ENCODE data around the gene SFRP2. TPM values are rescaled to one million over a fixed set of nuclear protein-coding genes. Genes with fewer than 3 reads are reported as not detected.
A peak's percentile ranks its signal among the peaks of the same experiment; 100 is the strongest.

The SFRP2 gene
- total RNA-seq, 1 experiment from 2014 or later = not detected

GRCh38 chr4:153750197-153750817, 38.6 kb downstream of the SFRP2 start:
- H3K27me3 Mint-ChIP-seq (ENCODE audit: unreplicated experiment) = no peaks in the 10 kb centered on the region

GRCh38 chr4:153748378-153748777, 40.5 kb downstream of the SFRP2 start:
- Mint-ChIP-seq H3K4me3 (ENCODE audit: low read depth, unreplicated experiment) (no peak overlapping the region), H3K9me3 (ENCODE audit: low read depth, unreplicated experiment) (no peaks in the 10 kb centered on the region), H3K4me1 (ENCODE audit: low read depth, unreplicated experiment) (no peaks in the 10 kb centered on the region), H3K27ac (ENCODE audit: unreplicated experiment) (no peak overlapping the region), H3K36me3 (ENCODE audit: insufficient read depth, unreplicated experiment) (no peaks in the 10 kb centered on the region), H3K27me3 (ENCODE audit: unreplicated experiment) (no peaks in the 10 kb centered on the region)
- intact Hi-C loops (cut with micrococcal nuclease; ENCODE audit: unreplicated experiment) = no loop called here
- no peak for TF ChIP-seq CTCF (IDR thresholded peaks at IDR 0.05; ENCODE audit: unreplicated experiment)
- CTCF ChIA-PET = no interaction called here
- peak; percentile 38 for DNase-seq
- no TSS peak for BruUV-seq (replicated peaks)

More at GRCh38 chr4:153750197-153750817, 38.6 kb downstream of the SFRP2 start:
- peak; percentile 52 for TF ChIP-seq CTCF (IDR thresholded peaks at IDR 0.05; ENCODE audit: unreplicated experiment)
- no peaks in the 10 kb centered on the region for H3K4me1 Mint-ChIP-seq (ENCODE audit: low read depth, unreplicated experiment)
- no peaks in the 10 kb centered on the region for H3K36me3 Mint-ChIP-seq (ENCODE audit: insufficient read depth, unreplicated experiment)
- no peak overlapping the region for H3K27ac Mint-ChIP-seq (ENCODE audit: unreplicated experiment)
- peak; percentile 78 for DNase-seq
- no TSS peak for BruUV-seq (replicated peaks)
- H3K9me3 Mint-ChIP-seq (ENCODE audit: low read depth, unreplicated experiment) = no peaks in the 10 kb centered on the region
- no peak overlapping the region for H3K4me3 Mint-ChIP-seq (ENCODE audit: low read depth, unreplicated experiment)
- intact Hi-C loops (cut with micrococcal nuclease; ENCODE audit: unreplicated experiment) = loop anchor here (1.0 kb wide), 1 partner anchor 116 kb away; no protein-coding TSS in a partner anchor
- CTCF ChIA-PET = interaction anchor here (0.8 to 1.5 kb wide), 3 partner anchors 107 to 155 kb away, joined by 4 to 9 read pairs (median 4); no protein-coding TSS in a partner anchor

- BruUV-seq (replicated peaks) = no TSS peak
- no peak overlapping the region for H3K27ac Mint-ChIP-seq (ENCODE audit: unreplicated experiment)
- H3K4me1 Mint-ChIP-seq (ENCODE audit: low read depth, unreplicated experiment) = no peaks in the 10 kb centered on the region
- DNase-seq = no peak
- intact Hi-C loops (cut with micrococcal nuclease; ENCODE audit: unreplicated experiment) = no loop called here
- no peaks in the 10 kb centered on the region for H3K9me3 Mint-ChIP-seq (ENCODE audit: low read depth, unreplicated experiment)
- no peak overlapping the region for H3K4me3 Mint-ChIP-seq (ENCODE audit: low read depth, unreplicated experiment)
- H3K27me3 Mint-ChIP-seq (ENCODE audit: unreplicated experiment) = no peaks in the 10 kb centered on the region
- no peak for TF ChIP-seq CTCF (IDR thresholded peaks at IDR 0.05; ENCODE audit: unreplicated experiment)
- CTCF ChIA-PET = no interaction called here
- H3K36me3 Mint-ChIP-seq (ENCODE audit: insufficient read depth, unreplicated experiment) = no peaks in the 10 kb centered on the region
These were observed 41.4 kb downstream of the SFRP2 start for GRCh38 chr4:153747406-153747955.

GRCh38 chr4:153745651-153746050, 43.2 kb downstream of the SFRP2 start:
- peaks cover 1% of the 10 kb centered on the region for H3K9me3 Mint-ChIP-seq (ENCODE audit: low read depth, unreplicated experiment)
- CTCF ChIA-PET = no interaction called here
- TF ChIP-seq CTCF (IDR thresholded peaks at IDR 0.05; ENCODE audit: unreplicated experiment) = no peak
- H3K27me3 Mint-ChIP-seq (ENCODE audit: unreplicated experiment) = no peaks in the 10 kb centered on the region
- BruUV-seq (replicated peaks) = no TSS peak
- intact Hi-C loops (cut with micrococcal nuclease; ENCODE audit: unreplicated experiment) = no loop called here
- no peak overlapping the region for H3K4me3 Mint-ChIP-seq (ENCODE audit: low read depth, unreplicated experiment)
- H3K27ac Mint-ChIP-seq (ENCODE audit: unreplicated experiment) = no peak overlapping the region
- no peaks in the 10 kb centered on the region for H3K4me1 Mint-ChIP-seq (ENCODE audit: low read depth, unreplicated experiment)
- no peaks in the 10 kb centered on the region for H3K36me3 Mint-ChIP-seq (ENCODE audit: insufficient read depth, unreplicated experiment)
- DNase-seq = no peak
